ENCODE results near the gene FAM171A2. TPM values are rescaled to one million over a fixed set of nuclear protein-coding genes. Genes with fewer than 3 reads are reported as not detected.

FAM171A2 gene
- total RNA-seq, 1 experiment from 2014 or later, result 7.6 TPM

DNA sequence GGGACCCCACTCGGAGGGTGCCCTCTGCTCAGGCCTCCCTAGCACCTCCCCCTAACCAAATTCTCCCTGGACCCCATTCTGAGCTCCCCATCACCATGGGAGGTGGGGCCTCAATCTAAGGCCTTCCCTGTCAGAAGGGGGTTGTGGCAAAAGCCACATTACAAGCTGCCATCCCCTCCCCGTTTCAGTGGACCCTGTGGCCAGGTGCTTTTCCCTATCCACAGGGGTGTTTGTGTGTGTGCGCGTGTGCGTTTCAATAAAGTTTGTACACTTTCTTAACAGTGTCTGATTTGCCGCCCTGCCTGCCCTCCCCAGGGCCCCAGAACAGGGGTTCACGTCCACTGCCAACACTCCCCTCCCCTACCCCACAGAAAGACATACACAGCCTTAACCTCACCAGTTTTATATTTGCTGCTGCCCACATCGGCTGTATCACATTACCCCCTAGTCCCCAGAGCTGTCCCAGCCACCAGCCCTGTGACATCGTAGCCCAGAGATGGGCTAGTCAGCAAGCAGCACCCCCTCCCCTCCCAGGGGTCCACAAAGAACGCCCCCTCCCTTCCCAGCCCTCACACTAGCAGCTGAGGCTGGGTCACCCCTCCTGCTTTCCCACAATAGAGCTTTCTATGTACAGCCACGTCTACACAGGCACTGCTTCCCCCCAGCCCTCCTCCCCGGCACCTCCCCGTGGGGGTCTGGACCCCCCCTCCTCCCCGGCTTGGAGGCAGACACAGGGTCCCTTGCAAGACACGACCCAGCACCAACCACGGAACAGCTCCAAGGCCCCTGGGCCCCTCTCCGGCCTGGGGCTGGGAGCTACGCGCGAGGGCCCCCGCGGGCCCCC, 10.6 kb downstream of the FAM171A2 start:
- no peak for DNase-seq (ENCODE audit: low read depth, low spot score)
- Histone ChIP-seq H3K9me3 (ENCODE audit: control insufficient read depth, insufficient read depth, low read depth, low read length) (no peaks in the 10 kb centered on the region), H3K27ac (ENCODE audit: low read length) (no peak overlapping the region), H3K4me1 (ENCODE audit: control insufficient read depth, insufficient read depth, low read length) (no peaks in the 10 kb centered on the region), H3K36me3 (ENCODE audit: control insufficient read depth, insufficient read depth, low read length) (no peaks in the 10 kb centered on the region), H3K27me3 (ENCODE audit: control insufficient read depth, insufficient read depth, low read length) (no peaks in the 10 kb centered on the region), H3K4me3 (ENCODE audit: low read depth in 2 of 2, low read length in 2 of 2) (peak overlapping the region in 1 of 2 experiments; percentile 34; a peak in 3 of 4 replicates)
- ChIA-PET POLR2A (interaction anchor here (0.6 kb wide), 1 partner anchor 38 kb away, joined by 18 read pairs; no protein-coding TSS in a partner anchor), CTCF (interaction anchor here (0.6 to 0.7 kb wide), 2 partner anchors 181 to 182 kb away, joined by 3 read pairs; no protein-coding TSS in a partner anchor)
- intact Hi-C loops (cut with micrococcal nuclease; ENCODE audit: unreplicated experiment), result no loop called here
- in situ Hi-C loops (cut with HindIII; ENCODE audit: low pct_unique_long_range_greater_than_20kb, low sequenced_read_pairs), result no loop called here
- TF ChIP-seq TCF7L2 (IDR thresholded peaks at IDR 0.05; ENCODE audit: low read depth, low read length) (no peak), SIN3A (IDR thresholded peaks at IDR 0.05; ENCODE audit: borderline replicate concordance, insufficient read depth, low read depth, low read length) (no peak), POLR2AphosphoS5 (IDR thresholded peaks at IDR 0.05; ENCODE audit: low read depth, low read length) (no peak)
- TF ChIP-seq, protein P1, sequence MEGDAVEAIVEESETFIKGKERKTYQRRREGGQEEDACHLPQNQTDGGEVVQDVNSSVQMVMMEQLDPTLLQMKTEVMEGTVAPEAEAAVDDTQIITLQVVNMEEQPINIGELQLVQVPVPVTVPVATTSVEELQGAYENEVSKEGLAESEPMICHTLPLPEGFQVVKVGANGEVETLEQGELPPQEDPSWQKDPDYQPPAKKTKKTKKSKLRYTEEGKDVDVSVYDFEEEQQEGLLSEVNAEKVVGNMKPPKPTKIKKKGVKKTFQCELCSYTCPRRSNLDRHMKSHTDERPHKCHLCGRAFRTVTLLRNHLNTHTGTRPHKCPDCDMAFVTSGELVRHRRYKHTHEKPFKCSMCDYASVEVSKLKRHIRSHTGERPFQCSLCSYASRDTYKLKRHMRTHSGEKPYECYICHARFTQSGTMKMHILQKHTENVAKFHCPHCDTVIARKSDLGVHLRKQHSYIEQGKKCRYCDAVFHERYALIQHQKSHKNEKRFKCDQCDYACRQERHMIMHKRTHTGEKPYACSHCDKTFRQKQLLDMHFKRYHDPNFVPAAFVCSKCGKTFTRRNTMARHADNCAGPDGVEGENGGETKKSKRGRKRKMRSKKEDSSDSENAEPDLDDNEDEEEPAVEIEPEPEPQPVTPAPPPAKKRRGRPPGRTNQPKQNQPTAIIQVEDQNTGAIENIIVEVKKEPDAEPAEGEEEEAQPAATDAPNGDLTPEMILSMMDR (IDR thresholded peaks at IDR 0.05), result no peak
- TF ChIP-seq, protein P2, sequence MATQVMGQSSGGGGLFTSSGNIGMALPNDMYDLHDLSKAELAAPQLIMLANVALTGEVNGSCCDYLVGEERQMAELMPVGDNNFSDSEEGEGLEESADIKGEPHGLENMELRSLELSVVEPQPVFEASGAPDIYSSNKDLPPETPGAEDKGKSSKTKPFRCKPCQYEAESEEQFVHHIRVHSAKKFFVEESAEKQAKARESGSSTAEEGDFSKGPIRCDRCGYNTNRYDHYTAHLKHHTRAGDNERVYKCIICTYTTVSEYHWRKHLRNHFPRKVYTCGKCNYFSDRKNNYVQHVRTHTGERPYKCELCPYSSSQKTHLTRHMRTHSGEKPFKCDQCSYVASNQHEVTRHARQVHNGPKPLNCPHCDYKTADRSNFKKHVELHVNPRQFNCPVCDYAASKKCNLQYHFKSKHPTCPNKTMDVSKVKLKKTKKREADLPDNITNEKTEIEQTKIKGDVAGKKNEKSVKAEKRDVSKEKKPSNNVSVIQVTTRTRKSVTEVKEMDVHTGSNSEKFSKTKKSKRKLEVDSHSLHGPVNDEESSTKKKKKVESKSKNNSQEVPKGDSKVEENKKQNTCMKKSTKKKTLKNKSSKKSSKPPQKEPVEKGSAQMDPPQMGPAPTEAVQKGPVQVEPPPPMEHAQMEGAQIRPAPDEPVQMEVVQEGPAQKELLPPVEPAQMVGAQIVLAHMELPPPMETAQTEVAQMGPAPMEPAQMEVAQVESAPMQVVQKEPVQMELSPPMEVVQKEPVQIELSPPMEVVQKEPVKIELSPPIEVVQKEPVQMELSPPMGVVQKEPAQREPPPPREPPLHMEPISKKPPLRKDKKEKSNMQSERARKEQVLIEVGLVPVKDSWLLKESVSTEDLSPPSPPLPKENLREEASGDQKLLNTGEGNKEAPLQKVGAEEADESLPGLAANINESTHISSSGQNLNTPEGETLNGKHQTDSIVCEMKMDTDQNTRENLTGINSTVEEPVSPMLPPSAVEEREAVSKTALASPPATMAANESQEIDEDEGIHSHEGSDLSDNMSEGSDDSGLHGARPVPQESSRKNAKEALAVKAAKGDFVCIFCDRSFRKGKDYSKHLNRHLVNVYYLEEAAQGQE (IDR thresholded peaks at IDR 0.05; ENCODE audit: insufficient read depth in 1 of 2, low read depth in 2 of 2, low read length in 1 of 2), result no peak
- no peak for ATAC-seq
- no TSS peak for BruUV-seq (replicated peaks)

DNA sequence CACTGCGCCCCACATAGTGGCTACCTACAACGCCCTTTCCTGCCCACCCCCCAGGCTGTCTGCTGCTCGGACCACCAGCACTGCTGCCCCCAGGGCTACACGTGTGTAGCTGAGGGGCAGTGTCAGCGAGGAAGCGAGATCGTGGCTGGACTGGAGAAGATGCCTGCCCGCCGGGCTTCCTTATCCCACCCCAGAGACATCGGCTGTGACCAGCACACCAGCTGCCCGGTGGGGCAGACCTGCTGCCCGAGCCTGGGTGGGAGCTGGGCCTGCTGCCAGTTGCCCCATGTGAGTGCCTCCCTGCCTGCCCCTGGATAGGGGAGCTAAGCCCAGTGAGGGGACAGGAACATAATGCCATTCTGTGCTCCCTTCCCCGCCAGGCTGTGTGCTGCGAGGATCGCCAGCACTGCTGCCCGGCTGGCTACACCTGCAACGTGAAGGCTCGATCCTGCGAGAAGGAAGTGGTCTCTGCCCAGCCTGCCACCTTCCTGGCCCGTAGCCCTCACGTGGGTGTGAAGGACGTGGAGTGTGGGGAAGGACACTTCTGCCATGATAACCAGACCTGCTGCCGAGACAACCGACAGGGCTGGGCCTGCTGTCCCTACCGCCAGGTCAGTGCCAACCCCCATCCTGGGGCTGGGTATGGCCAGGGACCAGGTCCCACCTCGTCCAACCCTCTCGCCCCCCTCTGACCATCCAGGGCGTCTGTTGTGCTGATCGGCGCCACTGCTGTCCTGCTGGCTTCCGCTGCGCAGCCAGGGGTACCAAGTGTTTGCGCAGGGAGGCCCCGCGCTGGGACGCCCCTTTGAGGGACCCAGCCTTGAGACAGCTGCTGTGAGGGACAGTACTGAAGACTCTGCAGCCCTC, 11.5 kb downstream of the FAM171A2 start:
- no peaks in the 10 kb centered on the region for H3K9me3 ChIP-seq (ENCODE audit: control insufficient read depth, insufficient read depth, low read depth, low read length)
- POLR2A ChIA-PET, result no interaction called here
- in situ Hi-C loops (cut with HindIII; ENCODE audit: low pct_unique_long_range_greater_than_20kb, low sequenced_read_pairs), result no loop called here

More for the DNA sequence above, 11.5 kb downstream of the FAM171A2 start:
- BruUV-seq (replicated peaks), result TSS peak; percentile 95
- DNase-seq (ENCODE audit: low read depth, low spot score) (no peak), ATAC-seq (no peak)
- Histone ChIP-seq H3K36me3 (ENCODE audit: control insufficient read depth, insufficient read depth, low read length) (no peaks in the 10 kb centered on the region), H3K27me3 (ENCODE audit: control insufficient read depth, insufficient read depth, low read length) (no peaks in the 10 kb centered on the region), H3K4me3 (ENCODE audit: low read depth in 2 of 2, low read length in 2 of 2) (no peak overlapping the region), H3K27ac (ENCODE audit: low read length) (no peak overlapping the region), H3K4me1 (ENCODE audit: control insufficient read depth, insufficient read depth, low read length) (no peaks in the 10 kb centered on the region)
- intact Hi-C loops (cut with micrococcal nuclease; ENCODE audit: unreplicated experiment), result no loop called here
- CTCF ChIA-PET, result no interaction called here
- no peak for TF ChIP-seq POLR2AphosphoS5 (IDR thresholded peaks at IDR 0.05; ENCODE audit: low read depth, low read length)
- no peak for TF ChIP-seq SIN3A (IDR thresholded peaks at IDR 0.05; ENCODE audit: borderline replicate concordance, insufficient read depth, low read depth, low read length)
- TF ChIP-seq, protein P1 (IDR thresholded peaks at IDR 0.05), result no peak
- TF ChIP-seq, protein P2 (IDR thresholded peaks at IDR 0.05; ENCODE audit: insufficient read depth in 1 of 2, low read depth in 2 of 2, low read length in 1 of 2), result no peak
